GM19372 (cell line): ENCODE results near the gene ACTG1.
"Not testable (repeated sequence)": the region's sequence is repeated elsewhere in the genome, so short reads cannot be mapped to it uniquely, and the experiment has no call there.

Experiments
- ATAC-seq: cut with Tn5 transposase; IDR thresholded peaks from one replicate; pipeline ENCODE4 v1.9.1; 2021; ENCODE audit warnings: mild to moderate bottlenecking, low read depth, moderate library complexity; ENCODE audit not compliant: unreplicated experiment

The ACTG1 gene

GRCh38 chr17:81533339-81534141, 20.9 kb upstream of the ACTG1 start:
- no peak for ATAC-seq

- no peak for ATAC-seq
Observed at GRCh38 chr17:81532490-81533287, 20.1 kb upstream of the ACTG1 start.

GRCh38 chr17:81531998-81532404, 19.4 kb upstream of the ACTG1 start:
- not testable (repeated sequence) for ATAC-seq

GRCh38 chr17:81531013-81531412, 18.4 kb upstream of the ACTG1 start:
- not testable (repeated sequence) for ATAC-seq

- no peak for ATAC-seq
Observed at GRCh38 chr17:81529437-81529803, 16.8 kb upstream of the ACTG1 start.

- no peak for ATAC-seq
Observed at GRCh38 chr17:81528651-81529436, 16.2 kb upstream of the ACTG1 start.

GRCh38 chr17:81528384-81528650, 15.7 kb upstream of the ACTG1 start:
- no peak for ATAC-seq

- no peak for ATAC-seq
Observed at GRCh38 chr17:81527591-81528383, 15.2 kb upstream of the ACTG1 start, which contains the start of gene FSCN2. TSS of gene FSCN2 (plus strand) at chr17:81528377. CDS start at chr17:81528532, 155 bp downstream.

- ATAC-seq, result no peak
Observed at GRCh38 chr17:81526662-81527571, 14.3 kb upstream of the ACTG1 start.

GRCh38 chr17:81524865-81525159, 12.2 kb upstream of the ACTG1 start:
- ATAC-seq, result no peak

- no peak for ATAC-seq
Observed at GRCh38 chr17:81524039-81524864, 11.7 kb upstream of the ACTG1 start.

- no peak for ATAC-seq
Observed at GRCh38 chr17:81523402-81524038, 10.9 kb upstream of the ACTG1 start.

GRCh38 chr17:81522491-81523401, 10.1 kb upstream of the ACTG1 start:
- ATAC-seq, result no peak

- no peak for ATAC-seq
Observed at GRCh38 chr17:81520021-81520901, 7.7 kb upstream of the ACTG1 start.

- no peak for ATAC-seq
Observed at GRCh38 chr17:81519284-81520020, 6.9 kb upstream of the ACTG1 start.
